Breast epithelium (tissue), 3 donors: Measurements from ENCODE around the gene SLC25A21.

ENCODE experiments used
- CTCF ChIP-seq, 3 donors: fragments of 450-650 bp; IDR thresholded peaks; one replicate each; pipeline ENCODE4 v1.5.1; 2016 to 2017; ENCODE audit warnings: antibody characterized with exemption in 3 of 3, mild to moderate bottlenecking in 3 of 3, moderate library complexity in 3 of 3
- POLR2AphosphoS5 ChIP-seq, 3 donors: sonication (generic); formaldehyde crosslinking; IDR thresholded peaks; one replicate each; pipeline ENCODE4 v1.6.1; 2017; ENCODE audit warnings: antibody characterized with exemption in 3 of 3

- TF ChIP-seq CTCF (IDR thresholded peaks at IDR 0.05) (no peak), POLR2AphosphoS5 (IDR thresholded peaks at IDR 0.05) (no peak)
These were observed 82.4 kb downstream of the SLC25A21 start for GRCh38 chr14:37090026-37090425.
